Activated naive CD4-positive, alpha-beta T cell treated with anti-CD3 and anti-CD28 coated beads, Interleukin-2, amount 50 U/mL, for 24 hours (primary cell): Measurements from ENCODE around the gene TSPAN11.

Experiments
- H3K27ac Mint-ChIP-seq: one replicate; pipeline ENCODE4 v1.8.0; 2021; ENCODE audit warnings: mild to moderate bottlenecking, mixed read lengths
- H3K27me3 Mint-ChIP-seq: one replicate; pipeline ENCODE4 v1.8.0; 2021; ENCODE audit warnings: mixed read lengths
- H3K36me3 Mint-ChIP-seq: one replicate; pipeline ENCODE4 v1.8.0; 2021; ENCODE audit warnings: mixed read lengths
- H3K4me1 Mint-ChIP-seq: one replicate; pipeline ENCODE4 v1.8.0; 2021; ENCODE audit warnings: mixed read lengths
- H3K4me3 Mint-ChIP-seq: one replicate; pipeline ENCODE4 v1.8.0; 2021; ENCODE audit warnings: mild to moderate bottlenecking, mixed read lengths
- H3K9me3 Mint-ChIP-seq: one replicate; pipeline ENCODE4 v1.8.0; 2021; ENCODE audit warnings: mixed read lengths

The TSPAN11 gene

GRCh38 chr12:30978639-30979038 lies 52.1 kb downstream of the TSPAN11 start:
- Mint-ChIP-seq H3K36me3 (no peaks in the 10 kb centered on the region), H3K4me1 (no peaks in the 10 kb centered on the region), H3K4me3 (no peak overlapping the region), H3K27ac (no peak overlapping the region), H3K9me3 (no peaks in the 10 kb centered on the region), H3K27me3 (no peaks in the 10 kb centered on the region)

- Mint-ChIP-seq H3K27ac (no peak overlapping the region), H3K4me3 (no peak overlapping the region)
These were observed 53.1 kb downstream of the TSPAN11 start for GRCh38 chr12:30979371-30980259.

GRCh38 chr12:30980955-30981662 lies 54.6 kb downstream of the TSPAN11 start:
- Mint-ChIP-seq H3K4me3 (no peak overlapping the region), H3K4me1 (no peaks in the 10 kb centered on the region), H3K27ac (no peak overlapping the region), H3K36me3 (no peaks in the 10 kb centered on the region), H3K9me3 (no peaks in the 10 kb centered on the region), H3K27me3 (no peaks in the 10 kb centered on the region)

More at GRCh38 chr12:30979371-30980259, 53.1 kb downstream of the TSPAN11 start:
- Mint-ChIP-seq H3K9me3 (no peaks in the 10 kb centered on the region), H3K27me3 (no peaks in the 10 kb centered on the region), H3K4me1 (no peaks in the 10 kb centered on the region), H3K36me3 (no peaks in the 10 kb centered on the region)

GRCh38 chr12:30982413-30982812 lies 55.9 kb downstream of the TSPAN11 start:
- Mint-ChIP-seq H3K9me3 (no peaks in the 10 kb centered on the region), H3K36me3 (no peaks in the 10 kb centered on the region), H3K27ac (no peak overlapping the region), H3K27me3 (no peaks in the 10 kb centered on the region), H3K4me3 (no peak overlapping the region), H3K4me1 (no peaks in the 10 kb centered on the region)

- no peaks in the 10 kb centered on the region for H3K27me3 Mint-ChIP-seq
- no peaks in the 10 kb centered on the region for H3K4me1 Mint-ChIP-seq
- no peak overlapping the region for H3K4me3 Mint-ChIP-seq
- no peaks in the 10 kb centered on the region for H3K36me3 Mint-ChIP-seq
- H3K27ac Mint-ChIP-seq: no peak overlapping the region
- no peaks in the 10 kb centered on the region for H3K9me3 Mint-ChIP-seq
These were observed 59.4 kb downstream of the TSPAN11 start for GRCh38 chr12:30985814-30986452.

GRCh38 chr12:30988086-30988485 lies 61.5 kb downstream of the TSPAN11 start:
- H3K4me1 Mint-ChIP-seq: no peaks in the 10 kb centered on the region
- H3K9me3 Mint-ChIP-seq: no peaks in the 10 kb centered on the region
- no peak overlapping the region for H3K4me3 Mint-ChIP-seq
- no peaks in the 10 kb centered on the region for H3K36me3 Mint-ChIP-seq
- H3K27me3 Mint-ChIP-seq: no peaks in the 10 kb centered on the region
- H3K27ac Mint-ChIP-seq: no peak overlapping the region

GRCh38 chr12:30988646-30989286 lies 62.2 kb downstream of the TSPAN11 start:
- Mint-ChIP-seq H3K36me3 (no peaks in the 10 kb centered on the region), H3K9me3 (no peaks in the 10 kb centered on the region), H3K4me3 (no peak overlapping the region), H3K4me1 (no peaks in the 10 kb centered on the region), H3K27ac (no peak overlapping the region), H3K27me3 (no peaks in the 10 kb centered on the region)

GRCh38 chr12:30989754-30990153 lies 63.2 kb downstream of the TSPAN11 start:
- no peaks in the 10 kb centered on the region for H3K27me3 Mint-ChIP-seq
- H3K4me1 Mint-ChIP-seq: no peaks in the 10 kb centered on the region
- H3K9me3 Mint-ChIP-seq: no peaks in the 10 kb centered on the region
- no peaks in the 10 kb centered on the region for H3K36me3 Mint-ChIP-seq
- no peak overlapping the region for H3K27ac Mint-ChIP-seq
- H3K4me3 Mint-ChIP-seq: no peak overlapping the region

GRCh38 chr12:30990316-30990715 lies 63.8 kb downstream of the TSPAN11 start:
- no peaks in the 10 kb centered on the region for H3K27me3 Mint-ChIP-seq
- no peaks in the 10 kb centered on the region for H3K4me1 Mint-ChIP-seq
- H3K36me3 Mint-ChIP-seq: no peaks in the 10 kb centered on the region
- H3K9me3 Mint-ChIP-seq: no peaks in the 10 kb centered on the region
- no peak overlapping the region for H3K4me3 Mint-ChIP-seq
- H3K27ac Mint-ChIP-seq: no peak overlapping the region

GRCh38 chr12:30990776-30991175 lies 64.2 kb downstream of the TSPAN11 start:
- Mint-ChIP-seq H3K9me3 (no peaks in the 10 kb centered on the region), H3K4me3 (no peak overlapping the region), H3K4me1 (no peaks in the 10 kb centered on the region)

GRCh38 chr12:30991466-30991865 lies 64.9 kb downstream of the TSPAN11 start:
- H3K9me3 Mint-ChIP-seq: no peaks in the 10 kb centered on the region
- no peaks in the 10 kb centered on the region for H3K27me3 Mint-ChIP-seq
- no peaks in the 10 kb centered on the region for H3K36me3 Mint-ChIP-seq
- H3K4me3 Mint-ChIP-seq: no peak overlapping the region
- H3K4me1 Mint-ChIP-seq: no peaks in the 10 kb centered on the region
- H3K27ac Mint-ChIP-seq: no peak overlapping the region

More at GRCh38 chr12:30990776-30991175, 64.2 kb downstream of the TSPAN11 start:
- Mint-ChIP-seq H3K36me3 (no peaks in the 10 kb centered on the region), H3K27me3 (no peaks in the 10 kb centered on the region), H3K27ac (no peak overlapping the region)

- Mint-ChIP-seq H3K36me3 (no peaks in the 10 kb centered on the region), H3K9me3 (no peaks in the 10 kb centered on the region), H3K4me3 (no peak overlapping the region), H3K4me1 (no peaks in the 10 kb centered on the region), H3K27me3 (no peaks in the 10 kb centered on the region), H3K27ac (no peak overlapping the region)
These were observed 65.8 kb downstream of the TSPAN11 start for GRCh38 chr12:30992381-30992780.

GRCh38 chr12:30993766-30994165 lies 67.2 kb downstream of the TSPAN11 start:
- Mint-ChIP-seq H3K27me3 (no peaks in the 10 kb centered on the region), H3K27ac (no peak overlapping the region), H3K4me1 (no peaks in the 10 kb centered on the region), H3K36me3 (no peaks in the 10 kb centered on the region), H3K4me3 (no peak overlapping the region), H3K9me3 (no peaks in the 10 kb centered on the region)

- H3K27me3 Mint-ChIP-seq: no peaks in the 10 kb centered on the region
- no peaks in the 10 kb centered on the region for H3K9me3 Mint-ChIP-seq
- no peaks in the 10 kb centered on the region for H3K36me3 Mint-ChIP-seq
- no peak overlapping the region for H3K27ac Mint-ChIP-seq
- H3K4me1 Mint-ChIP-seq: no peaks in the 10 kb centered on the region
- H3K4me3 Mint-ChIP-seq: no peak overlapping the region
These were observed 67.7 kb downstream of the TSPAN11 start for GRCh38 chr12:30994274-30994673.

- Mint-ChIP-seq H3K36me3 (no peaks in the 10 kb centered on the region), H3K4me3 (no peak overlapping the region), H3K9me3 (no peaks in the 10 kb centered on the region), H3K27ac (no peak overlapping the region), H3K27me3 (no peaks in the 10 kb centered on the region), H3K4me1 (no peaks in the 10 kb centered on the region)
These were observed 69.7 kb downstream of the TSPAN11 start for GRCh38 chr12:30996255-30996654.
